ENCODE results near the gene PTGER1.
A peak's percentile ranks its signal among the peaks of the same experiment; 100 is the strongest.

Gene PTGER1

DNA sequence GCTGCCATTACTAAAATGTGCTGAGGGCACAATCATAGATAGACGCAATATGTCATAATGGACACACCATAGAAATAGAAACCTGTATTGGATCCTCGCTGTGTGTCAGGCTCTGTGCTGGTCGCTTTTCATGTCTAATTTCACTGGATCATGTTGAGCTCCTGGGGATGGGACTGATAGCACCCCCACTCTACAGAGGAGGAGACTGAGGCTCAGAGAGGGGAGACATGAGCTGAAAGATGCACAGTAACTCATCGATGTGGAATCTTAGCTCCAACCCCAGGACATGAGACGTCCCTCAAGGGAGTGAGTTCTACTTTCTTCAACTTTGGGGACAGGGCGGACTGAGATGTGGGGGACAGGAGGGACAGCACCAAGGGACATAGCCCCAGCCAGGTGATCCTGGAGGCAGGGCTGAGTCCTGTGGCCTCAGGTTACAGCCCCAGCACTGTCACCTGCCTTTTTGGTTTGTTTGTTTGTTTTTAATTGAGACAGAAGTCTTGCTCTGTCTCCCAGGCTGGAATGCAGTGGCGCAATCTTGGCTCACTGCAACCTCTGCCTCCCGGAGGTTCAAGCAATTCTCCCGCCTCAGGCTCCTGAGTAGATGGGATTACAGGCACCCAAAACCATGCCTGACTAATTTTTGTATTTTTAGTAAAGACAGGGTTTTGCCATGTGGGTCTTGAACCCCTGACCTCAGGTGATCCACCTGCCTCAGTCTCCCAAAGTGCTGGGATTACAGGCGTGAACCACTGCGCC lies 27.4 kb upstream of the PTGER1 start:
- DNase-seq (ENCODE audit: low read depth): no peak

DNA sequence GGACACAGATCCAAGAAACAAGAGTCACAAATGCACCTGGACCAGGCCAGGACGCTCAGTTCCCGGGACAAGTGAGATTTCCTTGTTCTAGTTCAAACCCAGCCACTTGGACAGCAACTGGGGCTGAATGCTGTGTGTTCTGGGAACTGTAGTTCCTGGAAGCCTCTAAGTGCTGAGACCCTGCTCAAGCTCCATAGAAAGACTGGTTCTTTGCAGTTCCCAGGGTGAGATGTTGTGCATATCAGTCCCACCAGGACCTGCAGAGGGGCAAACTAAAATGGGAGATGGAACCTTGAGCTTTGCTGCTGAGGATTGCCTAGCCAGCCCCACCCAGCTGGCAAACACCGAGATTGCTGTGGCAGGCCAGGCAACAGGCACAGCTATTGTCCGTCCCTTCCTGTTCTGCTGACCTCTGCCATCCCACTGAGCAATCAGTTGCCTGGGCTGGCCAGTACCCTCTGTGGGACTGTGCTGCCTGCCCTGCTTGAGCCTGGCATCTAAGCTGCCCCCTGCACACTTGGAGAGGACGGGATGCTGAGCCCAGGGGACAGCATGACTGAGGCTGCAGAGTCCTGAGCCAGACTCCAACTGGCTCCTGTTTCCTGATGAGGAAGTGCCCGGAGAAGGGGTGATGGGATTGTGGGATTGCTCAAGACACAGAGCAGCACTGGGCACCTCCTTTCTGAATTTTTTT lies 22.2 kb upstream of the PTGER1 start:
- DNase-seq (ENCODE audit: low read depth): no peak

GRCh38 chr19:14496834-14497227 lies 21.7 kb upstream of the PTGER1 start:
- no peak for DNase-seq (ENCODE audit: low read depth)

DNA sequence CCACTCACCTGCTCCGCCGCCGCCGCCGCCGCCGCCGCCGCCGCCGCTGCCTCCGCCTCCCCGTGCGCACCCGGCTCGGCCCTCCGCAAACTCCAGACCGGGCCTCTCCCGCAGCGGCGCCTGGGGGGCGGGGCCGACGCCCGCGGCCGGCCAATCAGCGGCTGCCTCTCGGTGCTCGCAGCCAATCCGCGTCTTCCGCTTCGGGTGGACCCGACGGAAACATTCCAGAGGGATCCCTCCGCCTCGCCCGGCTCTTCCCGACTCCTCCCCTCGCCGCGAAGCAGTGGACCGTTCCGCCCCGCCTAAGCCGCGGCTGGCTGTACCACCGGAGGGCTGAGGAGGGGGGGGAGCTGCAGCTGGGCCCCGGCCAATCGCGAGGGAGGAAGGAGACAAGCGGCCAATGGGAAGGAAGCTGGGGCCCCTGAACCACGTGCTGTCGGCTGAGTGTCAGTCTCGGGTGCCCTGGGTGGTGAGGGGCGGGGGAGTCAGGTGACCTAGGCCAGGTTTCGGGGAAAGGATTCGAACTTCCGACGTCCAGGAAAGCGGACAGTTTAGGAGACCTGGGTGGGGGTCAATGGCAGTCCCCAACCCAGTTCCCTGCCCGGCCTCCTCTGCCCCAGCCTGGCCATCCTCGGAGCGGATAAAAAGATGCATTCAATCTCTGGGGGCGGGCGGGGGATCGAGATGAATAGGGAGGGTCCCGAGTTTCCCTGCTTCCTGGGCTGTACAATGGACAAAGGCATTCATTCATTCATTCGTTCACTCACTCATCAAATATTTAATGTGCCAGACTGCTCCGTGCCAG lies 21.1 kb upstream of the PTGER1 start, which contains the start of gene GIPC1:
Gene GIPC1, minus strand, starts transcription at position 99 of the 805 bp plus-strand sequence. CDS start 13,151 bp downstream, outside the sequence.
- DNase-seq (ENCODE audit: low read depth): peak; percentile 71

DNA sequence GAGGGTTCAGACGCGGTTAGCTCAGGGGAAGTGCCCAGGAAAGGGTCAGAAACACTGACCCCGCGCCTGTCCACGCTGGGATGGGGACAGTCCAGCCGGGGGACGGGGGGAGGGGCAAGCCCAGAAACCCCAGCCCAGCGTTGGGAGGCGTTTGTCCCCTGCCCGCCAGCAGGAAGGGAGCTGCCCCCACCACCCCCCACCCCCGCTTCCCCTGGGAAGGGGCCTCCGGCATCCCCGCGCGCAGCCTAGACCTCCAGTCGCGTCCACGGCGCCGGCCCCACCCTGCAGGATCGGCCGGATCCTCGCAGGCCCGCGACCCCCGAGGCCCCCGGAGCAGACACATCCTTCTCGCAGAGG lies 20.5 kb upstream of the PTGER1 start:
- DNase-seq (ENCODE audit: low read depth): no peak

- no peak for DNase-seq (ENCODE audit: low read depth)
Measured at GRCh38 chr19:14494910-14495671, 19.9 kb upstream of the PTGER1 start.

- no peak for DNase-seq (ENCODE audit: low read depth)
Measured at GRCh38 chr19:14494411-14494810, 19.3 kb upstream of the PTGER1 start.

DNA sequence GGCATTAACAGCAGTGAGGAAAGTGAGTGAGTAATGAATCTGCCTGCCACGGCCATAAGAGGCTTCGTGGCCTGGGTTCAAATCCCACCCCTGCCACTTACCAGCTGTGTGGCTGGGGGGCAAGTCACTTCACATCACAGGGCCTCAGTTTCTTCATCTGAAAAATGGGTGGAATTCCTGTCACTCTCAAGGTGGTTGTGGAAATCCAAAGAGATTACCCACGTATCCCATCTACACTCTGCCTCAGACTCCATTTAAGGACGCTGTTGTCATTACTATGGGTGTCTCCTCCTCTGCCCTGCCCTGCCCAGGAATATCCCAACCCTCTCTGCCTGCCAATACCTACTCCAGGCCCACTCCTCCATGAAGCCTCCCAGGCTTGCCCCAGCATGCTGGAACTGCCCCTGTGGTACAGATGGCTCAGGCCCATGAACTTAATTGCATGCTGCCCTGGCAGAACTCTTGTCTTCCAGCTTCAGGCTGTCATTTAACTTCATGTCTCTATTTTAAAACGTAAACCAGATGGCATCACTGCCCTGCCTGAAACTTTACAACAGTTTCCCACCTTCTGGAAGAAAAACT lies 17.7 kb upstream of the PTGER1 start:
- no peak for DNase-seq (ENCODE audit: low read depth)

DNA sequence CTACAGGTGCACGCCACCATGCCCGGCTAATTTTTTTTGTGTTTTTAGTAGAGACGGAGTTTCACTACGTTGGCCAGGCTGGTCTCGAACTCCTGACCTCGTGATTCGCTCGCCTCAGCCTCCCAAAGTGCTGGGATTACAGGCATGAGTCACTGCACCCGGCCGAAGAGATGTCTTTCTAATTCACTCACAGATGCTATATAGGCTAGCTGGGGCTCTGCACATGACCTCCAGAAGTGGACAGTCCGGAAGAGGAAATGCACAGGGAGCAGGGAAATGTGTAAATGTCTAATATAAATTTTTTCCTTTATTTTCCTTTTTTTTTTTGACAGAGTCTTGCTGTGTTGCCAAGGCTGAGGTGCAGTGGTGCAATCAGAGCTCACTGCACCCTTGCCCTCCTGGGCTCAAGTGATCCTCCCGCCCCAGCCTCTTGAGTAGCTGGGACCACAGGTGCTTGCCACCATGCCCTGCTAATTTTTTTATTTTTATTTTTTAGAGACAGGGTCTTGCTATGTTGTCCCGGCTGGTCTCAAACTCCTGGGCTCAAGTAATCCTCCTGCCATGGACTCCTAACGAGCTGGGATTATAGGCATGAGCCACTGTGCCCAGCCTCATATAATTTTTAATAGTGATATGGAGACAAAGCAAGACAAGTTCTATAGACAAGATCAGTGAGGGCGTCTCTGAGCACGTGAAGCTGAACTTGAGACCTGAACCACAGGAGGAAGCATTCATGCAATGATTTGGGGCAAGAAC lies 12.4 kb upstream of the PTGER1 start:
- no peak for DNase-seq (ENCODE audit: low read depth)

GRCh38 chr19:14482172-14482941 lies 7.2 kb upstream of the PTGER1 start:
- DNase-seq (ENCODE audit: low read depth): no peak

- no peak for DNase-seq (ENCODE audit: low read depth)
Measured at GRCh38 chr19:14480700-14481079, 5.5 kb upstream of the PTGER1 start.

DNA sequence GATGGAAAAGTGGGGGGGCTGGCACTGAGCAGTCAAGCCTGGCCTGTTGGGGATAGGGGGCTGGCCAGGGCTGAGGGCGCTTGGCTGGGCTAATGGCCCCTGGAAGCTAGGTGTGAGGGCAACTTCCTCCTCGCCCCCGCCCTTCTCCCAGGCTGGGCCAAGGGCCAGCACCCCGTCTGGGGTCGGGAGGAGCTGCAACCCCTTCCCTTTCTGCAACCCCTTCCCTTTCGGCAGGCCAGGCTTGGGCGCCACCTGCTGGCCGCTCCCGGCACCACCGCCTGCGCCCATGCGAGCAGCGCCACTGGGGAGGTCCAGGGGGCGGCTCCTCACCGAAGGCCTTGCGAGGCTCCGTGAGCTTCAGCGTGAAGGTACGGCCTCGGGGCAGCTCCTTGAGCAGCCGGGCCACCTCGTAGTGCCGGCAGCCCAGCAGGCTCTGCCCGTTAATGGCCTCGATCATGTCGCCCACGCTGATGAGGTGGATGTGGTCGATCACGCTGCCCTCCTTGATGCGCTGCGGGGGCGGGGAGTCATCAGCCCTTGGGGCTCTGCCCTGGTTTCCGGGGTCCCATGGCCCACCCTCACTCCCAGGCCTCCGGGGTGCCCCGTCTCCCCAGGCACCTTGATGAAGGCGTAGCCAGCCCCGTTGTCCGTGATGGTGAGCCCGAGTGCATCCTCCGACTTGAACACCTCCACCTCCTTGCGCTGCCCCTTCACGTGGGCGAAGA lies 5.0 kb upstream of the PTGER1 start:
- DNase-seq (ENCODE audit: low read depth): peak; percentile 49

DNA sequence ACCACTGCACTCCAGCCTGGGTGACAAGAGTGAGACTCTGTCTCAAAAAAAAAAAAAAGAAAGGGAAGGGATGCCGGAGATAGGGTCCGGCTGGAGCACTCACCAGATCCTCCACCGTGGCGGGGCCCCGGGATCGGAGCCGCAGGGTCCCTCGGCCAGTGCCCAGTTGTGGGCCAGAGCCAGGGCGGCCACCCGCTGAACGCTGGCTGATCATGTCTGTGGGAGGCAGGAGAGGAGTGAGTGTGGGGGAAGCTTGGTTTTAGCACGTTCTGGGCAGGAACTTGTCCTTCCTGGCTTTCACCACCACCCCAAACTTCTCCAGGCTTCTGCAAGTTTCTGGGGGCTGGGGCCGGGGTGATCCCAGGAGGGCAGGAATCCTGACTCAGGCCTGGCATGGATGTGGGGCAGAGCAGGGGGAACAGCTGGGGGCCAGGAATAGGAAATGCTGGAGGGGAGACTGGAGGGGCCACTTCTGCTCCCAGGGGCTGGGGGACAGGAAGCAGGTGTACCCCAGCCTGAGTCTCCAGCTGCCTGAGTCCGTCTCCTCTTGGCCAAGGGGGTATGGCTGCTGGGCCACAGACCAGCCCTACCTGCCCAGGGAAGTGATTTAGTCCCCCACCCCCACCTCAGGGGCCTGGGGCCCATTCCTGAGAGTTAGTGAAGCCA lies 4.3 kb upstream of the PTGER1 start:
- no peak for DNase-seq (ENCODE audit: low read depth)

DNA sequence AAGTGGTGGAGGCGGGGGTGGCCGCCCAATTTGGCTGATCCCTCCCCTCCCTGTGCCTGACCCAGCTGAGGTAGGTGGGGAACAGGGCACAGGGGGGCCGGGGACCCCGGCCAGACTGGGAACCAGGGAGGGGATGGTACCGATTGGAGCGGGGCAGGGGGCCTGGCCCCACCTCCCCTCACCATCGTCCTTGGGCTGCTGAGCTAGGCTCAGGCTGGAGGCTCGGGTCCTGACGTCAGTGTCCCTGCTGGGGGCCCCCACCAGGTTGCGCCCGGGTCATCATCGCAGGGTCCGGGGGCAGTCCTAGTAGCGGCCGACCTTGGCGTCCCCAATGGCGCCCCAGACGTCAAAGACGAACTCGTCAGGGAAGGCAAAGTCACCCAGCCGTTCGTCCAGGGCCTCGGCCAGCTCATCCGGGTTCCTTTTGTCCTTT lies 3.0 kb upstream of the PTGER1 start:
- DNase-seq (ENCODE audit: low read depth): no peak

GRCh38 chr19:14477418-14478112 lies 2.4 kb upstream of the PTGER1 start:
- no peak for DNase-seq (ENCODE audit: low read depth)

GRCh38 chr19:14476673-14477401 lies 1.7 kb upstream of the PTGER1 start:
- no peak for DNase-seq (ENCODE audit: low read depth)

DNA sequence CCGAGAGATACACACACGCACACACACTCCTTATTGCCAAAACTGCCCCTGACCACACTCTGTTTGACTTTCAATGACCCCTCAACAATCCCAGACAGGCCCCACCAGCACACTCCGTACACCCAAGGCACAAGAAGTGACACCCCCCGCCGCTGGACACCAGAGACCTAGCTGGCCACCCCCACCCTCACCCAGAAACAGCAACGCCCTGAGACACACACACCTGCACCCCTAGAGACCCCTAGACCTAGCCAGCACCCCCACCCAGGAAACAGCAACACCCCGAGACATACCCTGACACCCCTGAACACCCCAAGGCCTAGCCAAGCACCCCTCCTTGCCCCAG lies 1.1 kb upstream of the PTGER1 start:
- DNase-seq (ENCODE audit: low read depth): no peak

- DNase-seq (ENCODE audit: low read depth): no peak
Measured at GRCh38 chr19:14474827-14475226, 327 bp downstream of the PTGER1 start.
